Raji (cell line): ENCODE data around the gene NRP2.

Source experiments
- POLR2A ChIP-seq: IDR thresholded peaks from 2 replicates; pipeline ENCODE4 v1.6.1; 2011; ENCODE audit warnings: low read depth, low read length, control low read depth; ENCODE audit not compliant: insufficient read depth

The NRP2 gene

GRCh38 chr2:205757271-205757670 is 75.0 kb downstream of the NRP2 start:
- TF ChIP-seq POLR2A, result no peak

GRCh38 chr2:205758051-205758450 is 75.8 kb downstream of the NRP2 start:
- TF ChIP-seq POLR2A, result no peak

- no peak for TF ChIP-seq POLR2A
Observed at GRCh38 chr2:205758500-205758899, 76.2 kb downstream of the NRP2 start.

- no peak for TF ChIP-seq POLR2A
Observed at GRCh38 chr2:205759257-205759656, 77.0 kb downstream of the NRP2 start.

GRCh38 chr2:205759732-205760131 is 77.4 kb downstream of the NRP2 start:
- no peak for TF ChIP-seq POLR2A

GRCh38 chr2:205760157-205760556 is 77.9 kb downstream of the NRP2 start:
- no peak for TF ChIP-seq POLR2A

- TF ChIP-seq POLR2A, result no peak
Observed at GRCh38 chr2:205761421-205761820, 79.1 kb downstream of the NRP2 start.

- TF ChIP-seq POLR2A, result no peak
Observed at GRCh38 chr2:205762881-205763280, 80.6 kb downstream of the NRP2 start.

- TF ChIP-seq POLR2A, result no peak
Observed at GRCh38 chr2:205763708-205764211, 81.5 kb downstream of the NRP2 start.

GRCh38 chr2:205764270-205764746 is 82.0 kb downstream of the NRP2 start:
- TF ChIP-seq POLR2A, result no peak

GRCh38 chr2:205765151-205765550 is 82.8 kb downstream of the NRP2 start:
- no peak for TF ChIP-seq POLR2A

GRCh38 chr2:205766779-205767359 is 84.6 kb downstream of the NRP2 start:
- no peak for TF ChIP-seq POLR2A

- TF ChIP-seq POLR2A, result no peak
Observed at GRCh38 chr2:205767617-205768016, 85.3 kb downstream of the NRP2 start.

- no peak for TF ChIP-seq POLR2A
Observed at GRCh38 chr2:205768341-205768740, 86.0 kb downstream of the NRP2 start.

GRCh38 chr2:205768815-205769494 is 86.7 kb downstream of the NRP2 start:
- TF ChIP-seq POLR2A, result no peak

GRCh38 chr2:205769495-205769850 is 87.2 kb downstream of the NRP2 start:
- TF ChIP-seq POLR2A, result no peak

GRCh38 chr2:205769879-205770278 is 87.6 kb downstream of the NRP2 start:
- TF ChIP-seq POLR2A, result no peak
